Peyer's patch (tissue), 4 donors: ENCODE results near the gene ZNF697.

Experiments used
- CTCF ChIP-seq, 6 experiments: fragments of 450-650 bp in 4 of 6; fragments of 200-600 bp in 2 of 6; sonication (generic) in 1 of 6; IDR thresholded peaks; one replicate each; pipeline ENCODE4 v1.5.1; 2017 to 2019; ENCODE audit warnings: antibody characterized with exemption in 6 of 6, mild to moderate bottlenecking in 3 of 6, moderate library complexity in 1 of 6
- POLR2A ChIP-seq, 2 donors: fragments of 450-650 bp; IDR thresholded peaks; one replicate each; pipeline ENCODE4 v1.5.1; 2017; ENCODE audit warnings: antibody characterized with exemption in 2 of 2, mild to moderate bottlenecking in 2 of 2, moderate library complexity in 2 of 2

- no peak for TF ChIP-seq POLR2A (IDR thresholded peaks at IDR 0.05)
- no peak for TF ChIP-seq CTCF (IDR thresholded peaks at IDR 0.05)
Observed at GRCh38 chr1:119590393-119590792, 57.7 kb downstream of the ZNF697 start.
